Hematopoietic multipotent progenitor cell treated with erythropoietin and hydrocortisone succinate and interleukin-3 and kit ligand, for 15 days (in vitro differentiated cells): ENCODE results near the gene SGO2.
"Not testable (repeated sequence)": the region's sequence is repeated elsewhere in the genome, so short reads cannot be mapped to it uniquely, and the experiment has no call there.

Source experiments
- DNase-seq: peaks from one replicate; pipeline ENCODE4 v3.0.0-alpha.2; 2015; ENCODE audit warnings: low spot score

The SGO2 gene

DNA sequence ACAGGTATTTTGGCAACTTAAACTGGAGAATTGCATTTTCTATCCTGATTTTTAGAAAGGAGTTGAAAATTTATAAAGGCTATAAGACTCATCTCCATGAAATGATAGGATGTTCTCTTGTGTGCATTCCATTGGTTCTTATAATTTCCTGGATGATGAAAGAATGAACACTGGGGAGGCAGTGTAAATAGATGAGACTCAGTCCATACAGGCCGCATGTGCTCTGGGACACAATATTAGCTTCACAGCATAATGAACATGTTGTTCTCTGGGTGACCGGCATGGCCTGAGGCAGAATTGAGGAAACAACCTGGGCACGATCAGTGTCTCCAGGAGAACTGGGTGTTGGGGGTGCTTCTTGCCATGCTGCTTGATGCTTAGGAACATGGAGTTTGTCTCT, 98.7 kb downstream of the SGO2 start:
- DNase-seq = no peak

GRCh38 chr2:200625282-200625681, 99.3 kb downstream of the SGO2 start:
- DNase-seq = no peak

DNA sequence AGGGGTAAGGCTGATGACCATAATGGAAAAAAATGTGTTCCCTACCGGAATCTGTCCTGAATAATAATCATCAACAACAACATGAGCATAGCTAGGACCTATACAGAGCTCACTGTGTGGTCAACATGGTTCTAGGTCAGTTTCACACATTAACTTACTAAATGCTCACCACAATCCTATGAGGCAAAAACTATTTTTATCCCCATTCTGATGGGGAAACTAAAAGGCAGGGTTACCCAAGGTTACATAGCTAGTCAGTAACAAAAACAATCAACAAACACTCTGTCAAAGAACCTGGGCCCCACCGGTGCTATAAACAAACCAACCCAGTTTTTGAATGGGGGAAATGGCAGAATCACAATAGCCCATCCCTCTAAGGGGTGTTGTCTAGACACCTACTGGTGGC, 100.0 kb downstream of the SGO2 start:
- no peak for DNase-seq

DNA sequence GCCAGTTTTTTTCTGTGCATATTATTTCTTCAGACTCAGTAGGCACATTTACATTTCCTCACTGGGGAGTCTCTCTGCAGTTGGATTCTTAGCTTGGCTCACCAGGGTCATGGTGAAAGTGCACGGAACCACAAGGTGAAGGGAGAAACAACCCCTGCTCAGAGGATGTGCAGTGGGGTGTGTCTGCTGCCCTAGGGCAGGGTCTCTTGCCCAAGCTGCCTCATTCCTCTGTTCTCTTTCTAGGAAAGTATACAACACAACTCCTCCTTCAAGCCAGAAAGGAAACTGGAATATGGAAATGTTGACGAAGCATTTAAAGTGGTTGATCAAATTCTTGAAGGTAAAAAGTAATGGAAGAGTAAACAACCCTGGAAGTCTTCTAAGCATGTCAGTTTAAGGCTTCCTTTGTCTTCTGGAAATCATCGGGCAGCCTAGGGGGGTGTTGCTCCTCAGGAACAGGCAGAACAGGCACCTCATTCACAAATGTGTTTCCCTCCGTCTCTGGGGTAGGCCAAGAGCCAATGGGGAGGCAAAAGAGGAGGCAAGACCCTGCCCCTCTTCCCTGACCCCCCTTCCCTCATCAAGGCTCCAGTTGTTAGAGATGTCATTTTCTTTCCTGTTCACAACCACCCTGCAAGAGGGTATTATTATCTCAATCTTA, 101.2 kb downstream of the SGO2 start:
- DNase-seq = no peak

DNA sequence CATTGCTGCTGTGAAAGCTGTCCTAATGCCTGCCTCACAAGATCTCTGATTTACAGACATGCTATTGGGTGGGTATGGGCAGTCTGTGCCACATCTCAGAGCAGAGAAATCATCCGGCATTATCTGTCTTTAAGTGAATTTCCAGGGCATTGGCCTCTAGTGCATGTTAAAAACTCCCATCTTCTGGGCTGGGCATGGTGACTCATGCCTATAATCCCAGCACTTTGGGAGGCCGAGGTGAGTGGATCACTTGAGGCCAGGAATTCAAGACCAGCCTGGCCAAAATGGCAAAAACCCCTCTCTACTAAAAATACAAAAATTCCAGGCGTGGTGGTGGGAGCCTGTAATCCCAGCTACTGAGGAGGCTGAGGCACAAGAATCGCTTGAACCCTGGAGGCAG, 102.5 kb downstream of the SGO2 start:
- DNase-seq = not testable (repeated sequence)

- DNase-seq = no peak
Observed at GRCh38 chr2:200631287-200631686, 105.3 kb downstream of the SGO2 start.
